MCF 10A (cell line): Measurements from ENCODE around the gene C1QTNF8. TPM values are rescaled to one million over a fixed set of nuclear protein-coding genes. Genes with fewer than 3 reads are reported as not detected.

ENCODE experiments used
- BruUV-seq: library from RNA; stranded (reverse); fragments of 400-500 nt; replicated peaks from 2 replicates; lab custom pipeline; 2021; lab: Mats Ljungman, UMichigan
- CTCF ChIA-PET: fragments of 300-600 bp; sonication (Branson Sonifier 250); formaldehyde crosslinking; extraction: SDS; loops from one replicate; lab custom pipeline; 2021; ENCODE audit warnings: antibody characterized with exemption, inconsistent platforms; lab: Yijun Ruan, JAX
- POLR2A ChIA-PET: fragments of 300-600, 350-650 bp; sonication (Branson Sonifier 250); formaldehyde crosslinking; extraction: SDS; loops from one replicate; lab custom pipeline; 2020; ENCODE audit warnings: antibody characterized with exemption, inconsistent platforms; lab: Yijun Ruan, JAX
- DNase-seq: peaks from one replicate; pipeline ENCODE4 v3.0.0-alpha.2; 2018; ENCODE audit not compliant: unreplicated experiment
- H3K27ac Mint-ChIP-seq: one replicate; pipeline ENCODE4 v1.8.0; 2022; ENCODE audit warnings: mild to moderate bottlenecking, low read depth, mixed read lengths; ENCODE audit not compliant: unreplicated experiment
- H3K27me3 Mint-ChIP-seq: one replicate; pipeline ENCODE4 v1.8.0; 2022; ENCODE audit warnings: mixed read lengths; ENCODE audit not compliant: insufficient read depth, unreplicated experiment
- H3K36me3 Mint-ChIP-seq: one replicate; pipeline ENCODE4 v1.8.0; 2022; ENCODE audit warnings: mild to moderate bottlenecking, moderate library complexity, mixed read lengths; ENCODE audit not compliant: insufficient read depth, unreplicated experiment
- H3K4me1 Mint-ChIP-seq: one replicate; pipeline ENCODE4 v1.8.0; 2022; ENCODE audit warnings: mixed read lengths; ENCODE audit not compliant: insufficient read depth, unreplicated experiment
- H3K4me3 Mint-ChIP-seq: one replicate; pipeline ENCODE4 v1.8.0; 2022; ENCODE audit warnings: mild to moderate bottlenecking, moderate library complexity, mixed read lengths; ENCODE audit not compliant: unreplicated experiment
- H3K9me3 Mint-ChIP-seq: one replicate; pipeline ENCODE4 v1.8.0; 2022; ENCODE audit warnings: mixed read lengths; ENCODE audit not compliant: unreplicated experiment
- CTCF ChIP-seq: fragments of 200-600 bp; IDR thresholded peaks from one replicate; pipeline ENCODE4 v1.8.0; 2022; ENCODE audit warnings: antibody characterized with exemption, mild to moderate bottlenecking; ENCODE audit not compliant: unreplicated experiment
- intact Hi-C: fragments of 100-400 bp; cut with micrococcal nuclease; formaldehyde crosslinking; loops from 2 replicates; pipeline ENCODE4 v1.14.1; 2022
- total RNA-seq: library from RNA; stranded (reverse); gene quantifications from 2 replicates; pipeline ENCODE4 v1.2.3, GENCODE V29; 2022

C1QTNF8 gene
- total RNA-seq, 1 experiment from 2014 or later: not detected

DNA sequence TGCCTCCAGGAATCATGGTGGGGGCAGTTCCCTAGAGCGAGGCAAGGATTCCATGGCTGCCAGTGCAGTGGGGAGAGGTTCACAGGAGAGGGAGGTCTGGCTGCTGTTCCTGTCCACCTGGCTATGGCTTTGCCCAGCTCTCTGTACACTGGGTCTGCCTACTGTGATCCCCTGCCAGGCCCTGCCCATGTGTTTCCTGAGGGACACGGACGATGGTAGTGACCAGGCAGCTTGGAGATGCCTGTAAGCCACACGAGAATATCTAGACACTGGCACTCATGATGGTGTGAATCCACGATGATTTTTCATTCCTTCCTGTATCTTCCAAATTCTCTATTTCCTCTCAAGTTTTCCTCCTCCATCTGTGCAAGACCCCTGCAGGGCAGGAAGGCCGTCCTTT, 11.1 kb downstream of the C1QTNF8 start:
- TF ChIP-seq CTCF: no peak
- no peak overlapping the region for H3K4me3 Mint-ChIP-seq
- peaks cover 9% of the 10 kb centered on the region for H3K4me1 Mint-ChIP-seq
- ChIA-PET CTCF (interaction anchor here (2.0 kb wide), 1 partner anchor 29 kb away, joined by 5 read pairs; no protein-coding TSS in a partner anchor), POLR2A (no interaction called here)
- no peak for DNase-seq
- H3K36me3 Mint-ChIP-seq: peaks cover 5% of the 10 kb centered on the region
- peaks cover 11% of the 10 kb centered on the region for H3K9me3 Mint-ChIP-seq
- H3K27ac Mint-ChIP-seq: no peak overlapping the region
- intact Hi-C loops: no loop called here
- BruUV-seq: no TSS peak
- H3K27me3 Mint-ChIP-seq: no peaks in the 10 kb centered on the region

- no peaks in the 10 kb centered on the region for H3K27me3 Mint-ChIP-seq
- peaks cover 5% of the 10 kb centered on the region for H3K36me3 Mint-ChIP-seq
- H3K4me3 Mint-ChIP-seq: peak overlapping the region; percentile 66
- peaks cover 11% of the 10 kb centered on the region for H3K9me3 Mint-ChIP-seq
- H3K27ac Mint-ChIP-seq: peak overlapping the region; percentile 79
- ChIA-PET CTCF (interaction anchor here (1.4 kb wide), 1 partner anchor 26 kb away, joined by 5 read pairs; no protein-coding TSS in a partner anchor), POLR2A (no interaction called here)
- peak; percentile 41 for DNase-seq
- intact Hi-C loops: no loop called here
- peaks cover 15% of the 10 kb centered on the region for H3K4me1 Mint-ChIP-seq
- no TSS peak for BruUV-seq
- TF ChIP-seq CTCF: no peak
Observed at GRCh38 chr16:1082952-1083675, 12.9 kb downstream of the C1QTNF8 start.

GRCh38 chr16:1082266-1082951, 13.6 kb downstream of the C1QTNF8 start:
- ChIA-PET CTCF (interaction anchor here (1.4 kb wide), 1 partner anchor 25 kb away, joined by 5 read pairs; no protein-coding TSS in a partner anchor), POLR2A (interaction anchor here (1.2 kb wide), 1 partner anchor 659 kb away, joined by 3 read pairs; no protein-coding TSS in a partner anchor)
- Mint-ChIP-seq H3K4me1 (peaks cover 15% of the 10 kb centered on the region), H3K27ac (peak overlapping the region; percentile 79), H3K4me3 (peak overlapping the region; percentile 66), H3K27me3 (peaks cover under 1% of the 10 kb centered on the region), H3K36me3 (peaks cover 5% of the 10 kb centered on the region), H3K9me3 (peaks cover 11% of the 10 kb centered on the region)
- TF ChIP-seq CTCF: no peak
- intact Hi-C loops: no loop called here
- BruUV-seq: no TSS peak
- peak; percentile 79 for DNase-seq

DNA sequence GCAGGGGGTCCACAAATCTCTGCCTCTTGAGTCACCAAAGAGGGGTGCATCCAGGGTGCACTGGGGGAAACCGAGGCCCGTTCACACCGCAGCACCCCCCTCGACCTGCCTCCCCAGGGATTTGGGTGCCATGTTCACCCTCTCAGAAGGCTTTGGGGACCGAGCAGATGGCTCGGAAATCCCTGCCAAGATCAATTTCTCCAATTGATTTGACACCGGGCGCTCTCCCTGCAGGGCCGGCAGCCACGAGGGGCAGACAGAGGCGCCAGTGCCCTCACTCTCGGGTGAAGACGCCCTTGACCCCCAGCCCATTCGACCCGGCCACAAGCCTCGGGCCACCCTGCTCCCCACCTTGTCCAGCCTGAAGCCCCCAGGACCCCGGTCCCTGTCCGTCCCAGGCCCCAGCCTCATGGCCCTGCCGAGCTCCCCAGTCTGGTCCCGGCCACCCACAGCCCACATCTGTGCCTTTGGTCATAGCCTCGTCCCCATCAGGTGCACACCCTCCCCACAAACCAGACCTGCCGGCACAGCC, 14.2 kb downstream of the C1QTNF8 start:
- no TSS peak for BruUV-seq

More for the DNA sequence above, 14.2 kb downstream of the C1QTNF8 start:
- Mint-ChIP-seq H3K27ac (peak overlapping the region; percentile 79), H3K9me3 (peaks cover 11% of the 10 kb centered on the region), H3K4me3 (peak overlapping the region; percentile 66), H3K4me1 (peaks cover 15% of the 10 kb centered on the region), H3K27me3 (peaks cover 7% of the 10 kb centered on the region), H3K36me3 (peaks cover 5% of the 10 kb centered on the region)
- intact Hi-C loops: no loop called here
- no peak for TF ChIP-seq CTCF
- no peak for DNase-seq
- CTCF ChIA-PET: interaction anchor here (1.4 kb wide), 1 partner anchor 25 kb away, joined by 5 read pairs; no protein-coding TSS in a partner anchor
- POLR2A ChIA-PET: interaction anchor here (0.5 to 1.2 kb wide), 2 partner anchors 658 to 1029 kb away, joined by 3 read pairs; no protein-coding TSS in a partner anchor
